HG03469 (cell line): ENCODE results near the gene NIF3L1.
A peak's percentile ranks its signal among the peaks of the same experiment; 100 is the strongest.
"Not testable (repeated sequence)": the region's sequence is repeated elsewhere in the genome, so short reads cannot be mapped to it uniquely, and the experiment has no call there.

ENCODE experiments used
- ATAC-seq: cut with Tn5 transposase; IDR thresholded peaks from one replicate; pipeline ENCODE4 v1.9.1; 2021; ENCODE audit warnings: mild to moderate bottlenecking, moderate library complexity, moderate number of reproducible peaks; ENCODE audit not compliant: unreplicated experiment

NIF3L1 gene

GRCh38 chr2:200871151-200871550 lies 18.0 kb upstream of the NIF3L1 start:
- ATAC-seq: no peak

- ATAC-seq: no peak
Observed at GRCh38 chr2:200873560-200873959, 15.6 kb upstream of the NIF3L1 start.

- no peak for ATAC-seq
Observed at GRCh38 chr2:200877443-200877842, 11.7 kb upstream of the NIF3L1 start.

DNA sequence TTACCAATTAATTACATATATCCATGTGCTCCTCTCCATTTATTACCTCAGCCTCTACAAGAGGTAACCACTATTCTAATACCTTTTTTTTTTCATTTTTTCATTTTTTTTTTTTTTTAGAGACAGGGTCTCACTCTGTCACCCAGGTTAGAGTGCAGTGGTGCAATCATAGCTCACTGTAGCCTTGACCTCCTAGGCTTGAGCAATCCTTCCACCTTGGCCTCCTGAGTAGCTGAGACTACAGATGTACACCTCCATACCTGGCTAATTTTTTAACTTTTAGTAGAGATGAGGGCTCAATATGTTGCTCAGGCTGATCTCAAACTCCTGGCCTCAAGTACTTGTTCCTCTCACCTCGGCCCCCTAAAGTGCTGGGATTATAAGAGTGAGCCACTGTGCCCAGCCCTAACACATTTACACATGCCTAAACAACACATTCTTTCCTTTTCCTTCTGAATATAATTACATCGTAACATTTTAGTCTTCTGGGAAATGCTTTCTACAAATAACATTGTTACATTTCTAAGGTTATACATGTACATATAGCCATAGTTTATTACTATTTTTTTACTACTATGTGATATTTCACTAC lies 10.8 kb upstream of the NIF3L1 start:
- ATAC-seq: no peak

DNA sequence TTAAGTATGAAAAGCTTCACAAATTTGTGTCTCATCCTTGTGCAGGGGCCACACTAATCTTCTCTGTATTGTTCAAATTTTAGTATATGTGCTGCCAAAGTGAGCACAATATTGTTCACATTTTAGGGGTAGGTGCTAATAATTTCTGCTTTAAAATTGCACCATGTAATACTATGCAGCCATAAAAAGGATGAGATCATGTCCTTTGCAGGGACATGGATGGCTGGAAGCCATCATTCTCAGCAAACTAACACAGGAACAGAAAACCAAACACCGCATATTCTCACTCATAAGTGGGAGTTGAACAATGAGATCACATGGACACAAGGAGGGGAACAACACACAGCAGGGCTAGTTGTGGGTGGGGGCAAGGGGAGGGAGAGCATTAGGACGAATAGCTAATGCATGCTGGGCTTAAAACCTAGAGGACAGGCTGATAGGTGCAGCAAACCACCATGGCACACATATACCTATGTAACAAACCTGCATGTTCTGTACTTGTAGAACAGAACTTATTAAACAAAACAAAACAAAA lies 7.4 kb upstream of the NIF3L1 start:
- not testable (repeated sequence) for ATAC-seq

DNA sequence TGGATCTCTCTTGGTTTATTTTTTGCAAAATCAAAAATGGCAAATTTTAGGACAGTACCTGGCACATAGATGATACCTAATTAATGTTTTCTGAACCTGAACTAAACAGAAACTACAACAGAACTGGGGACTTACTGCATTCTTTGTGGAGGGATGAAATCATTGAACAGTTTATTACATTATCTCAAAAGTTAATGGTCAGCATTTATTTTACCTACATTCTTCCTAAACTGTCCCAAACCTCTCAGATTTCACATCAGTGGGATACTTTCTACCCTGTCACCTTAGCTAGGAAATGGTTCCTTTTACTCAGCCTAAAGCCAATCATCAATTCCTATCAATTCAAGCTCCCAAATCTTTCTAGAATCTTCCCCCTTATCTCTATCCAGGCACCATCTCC lies 10.3 kb downstream of the NIF3L1 start:
- ATAC-seq: no peak

DNA sequence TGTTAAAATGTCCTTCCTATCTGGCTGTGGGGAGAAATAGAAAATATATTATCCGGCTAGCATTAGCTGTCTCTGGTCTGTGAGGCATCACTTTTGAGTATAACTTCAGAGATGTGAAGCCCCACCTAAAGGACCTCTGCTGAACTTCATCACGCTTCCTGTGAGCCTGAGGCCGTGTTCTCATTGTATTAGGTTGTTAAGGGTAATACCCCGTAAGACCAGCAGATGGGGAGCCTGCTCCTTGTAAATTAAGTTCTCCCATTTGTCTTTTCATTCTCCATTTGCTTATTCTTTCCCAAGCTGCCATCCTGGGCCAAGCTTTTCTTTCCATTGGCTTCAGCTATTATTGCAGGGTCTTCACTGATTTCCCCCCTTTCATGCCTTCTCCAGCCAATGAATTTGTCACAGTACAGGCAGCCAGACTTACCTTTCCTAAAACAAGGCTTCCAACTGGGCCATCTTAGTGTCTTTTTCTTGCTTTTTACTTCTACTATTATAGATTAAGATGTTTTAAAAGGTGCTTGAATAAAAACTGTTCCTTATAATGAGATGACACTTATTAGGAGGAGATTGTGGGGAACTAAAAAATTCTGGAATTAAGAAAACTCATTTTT lies 12.4 kb downstream of the NIF3L1 start:
- peak; percentile 92 for ATAC-seq

DNA sequence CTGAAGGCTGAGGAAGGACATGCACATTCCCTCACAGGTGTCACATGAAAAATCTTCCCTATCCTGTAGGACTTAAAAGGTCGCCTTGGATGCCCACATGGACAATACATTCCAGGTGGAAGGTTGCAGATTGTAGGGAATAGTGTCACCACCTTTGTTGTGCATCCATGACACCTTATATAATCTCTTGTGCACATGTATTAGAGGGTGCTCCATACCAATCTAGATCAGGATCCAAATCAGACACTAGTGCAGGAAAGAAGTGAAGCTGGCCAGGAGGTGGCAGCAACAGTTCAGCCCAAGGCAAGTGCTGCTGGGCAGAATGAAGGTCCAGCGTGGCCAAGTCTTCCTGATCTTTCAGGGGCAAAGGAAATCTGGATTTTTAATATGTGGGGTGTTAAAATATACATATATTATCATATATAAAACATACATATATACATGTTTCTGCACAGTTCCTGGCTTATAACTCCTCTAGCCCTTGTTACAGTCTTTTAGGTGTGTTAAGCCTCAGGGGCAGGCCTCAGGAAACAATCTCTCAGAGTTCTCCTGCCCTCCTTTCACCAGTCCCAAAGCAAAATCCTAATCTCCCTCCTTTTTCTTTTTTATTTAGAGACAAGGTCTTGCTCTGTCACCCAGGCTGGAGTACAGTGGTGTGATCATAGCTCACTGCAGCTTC lies 16.6 kb downstream of the NIF3L1 start:
- no peak for ATAC-seq

DNA sequence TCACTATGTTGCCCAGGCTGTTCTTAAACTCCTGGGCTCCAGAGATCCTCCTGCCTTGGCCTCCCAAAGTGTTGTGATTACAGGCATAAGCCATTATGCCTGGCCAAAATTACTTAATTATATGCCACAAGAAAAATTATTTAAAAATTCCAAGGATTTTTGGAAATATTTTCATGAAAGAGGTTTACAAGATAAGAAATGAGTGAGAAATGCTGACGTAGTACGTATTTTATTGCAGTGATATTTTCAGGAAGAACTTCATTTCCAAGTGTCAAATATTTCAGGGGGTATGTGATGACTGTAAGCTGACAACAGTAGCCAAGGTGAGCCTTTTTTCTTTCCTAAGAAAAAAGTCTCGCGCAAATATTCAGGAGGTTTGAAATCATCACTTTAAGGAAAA lies 20.8 kb downstream of the NIF3L1 start:
- ATAC-seq: no peak

GRCh38 chr2:200913654-200914053 lies 24.5 kb downstream of the NIF3L1 start:
- no peak for ATAC-seq

DNA sequence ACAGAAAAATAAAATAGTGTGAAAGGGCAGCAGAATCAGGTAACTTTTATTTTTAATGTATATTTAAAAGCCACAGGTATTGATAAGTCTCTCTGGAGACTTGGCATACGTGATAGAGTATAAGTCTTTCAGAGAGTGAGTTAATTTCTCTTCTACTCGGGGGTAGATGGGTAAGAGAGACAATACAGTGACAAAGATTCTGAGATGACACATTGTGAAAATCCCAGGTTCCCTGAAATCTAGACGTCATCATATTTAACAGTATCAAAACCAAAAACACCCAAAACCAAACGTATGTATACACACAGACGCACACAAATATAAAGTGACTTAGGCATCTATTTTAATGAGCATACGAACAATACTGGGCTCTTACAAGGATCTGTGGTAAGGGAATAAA lies 33.3 kb downstream of the NIF3L1 start:
- no peak for ATAC-seq

DNA sequence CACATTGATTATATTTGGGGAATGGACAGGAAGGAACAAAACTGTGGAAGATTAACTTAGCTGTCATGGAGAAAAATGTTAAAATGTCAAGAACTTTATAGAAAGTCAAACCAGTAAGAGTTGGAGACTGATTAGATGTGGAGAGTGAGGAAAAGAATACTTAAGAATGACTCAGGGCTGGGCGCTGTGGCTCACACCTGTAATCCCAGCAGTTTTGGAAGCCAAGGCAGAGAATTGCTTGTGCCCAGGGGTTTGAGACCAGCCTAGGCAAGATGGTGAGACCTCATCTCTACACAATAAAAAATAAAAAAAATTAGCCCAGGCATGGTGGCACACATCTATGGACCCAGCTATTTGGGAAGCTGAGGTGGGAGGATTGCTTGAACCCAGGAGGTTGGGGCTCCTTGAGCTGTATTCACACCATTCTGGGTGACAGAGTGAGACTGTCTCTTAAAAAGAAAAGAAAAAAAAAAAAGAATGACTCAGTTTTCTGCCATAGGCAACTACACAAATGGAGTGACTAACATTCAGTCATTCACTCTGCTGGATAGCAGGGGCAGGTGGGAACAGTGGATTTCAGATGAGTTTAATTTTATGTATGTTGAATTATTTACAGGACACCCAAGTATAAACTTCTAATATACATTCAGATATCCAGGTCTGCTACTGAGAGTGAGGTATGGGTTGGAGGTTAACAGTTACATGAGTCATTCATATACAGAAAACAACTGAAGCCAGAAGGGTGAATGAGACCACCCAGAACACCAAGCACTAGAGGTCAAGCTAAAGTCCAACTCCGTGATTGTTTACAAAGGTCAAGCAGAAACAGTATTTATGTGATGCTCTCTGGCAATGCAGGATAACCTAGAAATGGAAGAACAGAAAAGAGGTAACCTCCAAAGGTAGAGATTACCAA lies 40.4 kb downstream of the NIF3L1 start:
- no peak for ATAC-seq

DNA sequence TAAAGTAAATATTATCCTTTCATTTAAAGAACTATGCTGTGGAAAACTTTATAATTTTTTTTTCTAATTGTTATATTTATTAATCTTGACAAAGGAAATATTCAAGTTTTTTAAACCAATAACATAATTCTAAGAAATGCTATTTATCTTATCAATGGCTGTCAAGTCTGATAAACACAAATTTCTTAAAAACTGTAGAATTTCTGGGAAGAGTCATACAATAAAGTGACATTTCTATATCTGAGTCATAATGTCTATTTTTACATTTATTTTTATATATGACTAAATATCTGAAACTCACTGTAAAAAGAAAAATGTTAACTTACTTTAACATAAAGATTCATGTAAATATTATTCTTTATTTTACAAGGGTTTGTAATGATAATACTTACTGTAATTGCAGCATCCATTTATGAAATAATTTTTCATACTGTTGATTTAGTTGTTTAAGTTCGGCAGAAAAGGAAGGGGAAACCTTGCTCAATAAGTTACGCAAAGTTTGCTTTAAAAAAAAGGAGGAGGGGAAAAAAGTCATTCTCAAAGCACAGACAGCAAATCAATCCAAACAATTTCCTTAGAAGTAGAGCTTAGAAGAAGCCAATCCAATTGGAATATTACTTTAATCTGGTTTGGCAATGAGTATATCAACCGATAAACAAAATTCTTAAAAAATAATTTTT lies 41.9 kb downstream of the NIF3L1 start:
- no peak for ATAC-seq

DNA sequence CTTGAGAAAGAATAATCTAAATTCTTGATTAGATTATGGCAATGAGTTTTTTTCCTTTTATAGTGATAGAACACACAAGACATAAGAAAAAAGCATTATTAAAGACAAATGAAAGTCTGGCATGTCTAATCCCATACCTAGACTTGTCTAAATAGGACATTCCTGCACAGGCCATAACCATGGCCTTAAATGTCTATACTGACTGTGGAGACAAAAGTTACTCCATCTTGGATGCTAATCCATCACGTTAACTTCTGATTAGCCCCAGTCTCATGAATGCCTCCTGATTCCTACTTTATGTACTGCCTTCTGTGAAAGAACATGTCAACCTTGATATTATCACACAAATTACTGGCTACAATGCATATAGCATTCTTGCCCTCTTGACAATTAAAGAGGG lies 50.7 kb downstream of the NIF3L1 start:
- no peak for ATAC-seq

DNA sequence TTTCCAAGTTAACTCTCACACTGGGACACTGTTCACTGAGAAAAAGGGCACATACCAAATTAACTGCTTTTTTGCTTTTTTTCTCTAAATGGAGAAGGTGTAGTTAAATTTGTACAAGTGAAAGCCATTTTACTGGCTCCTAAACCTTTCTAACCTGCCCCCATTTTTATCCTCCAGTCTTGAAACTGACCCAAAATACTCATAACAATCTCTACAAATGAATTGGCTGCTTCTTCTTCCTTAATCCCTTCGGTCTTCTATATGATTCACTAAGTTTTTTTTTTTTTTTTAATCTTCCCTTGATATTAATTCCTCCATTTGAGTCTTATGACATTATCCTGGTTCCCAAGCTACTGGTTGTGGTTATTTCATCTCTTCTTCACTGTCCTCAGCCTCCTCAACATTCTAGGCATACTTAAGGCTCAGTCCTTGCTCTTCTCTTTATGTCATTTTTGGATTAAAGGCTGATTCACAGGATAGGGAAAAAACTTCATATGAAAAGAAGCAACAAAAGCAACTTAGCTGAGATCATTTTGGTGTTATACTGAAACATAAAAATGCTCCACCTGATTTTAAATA lies 54.4 kb downstream of the NIF3L1 start:
- ATAC-seq: no peak

DNA sequence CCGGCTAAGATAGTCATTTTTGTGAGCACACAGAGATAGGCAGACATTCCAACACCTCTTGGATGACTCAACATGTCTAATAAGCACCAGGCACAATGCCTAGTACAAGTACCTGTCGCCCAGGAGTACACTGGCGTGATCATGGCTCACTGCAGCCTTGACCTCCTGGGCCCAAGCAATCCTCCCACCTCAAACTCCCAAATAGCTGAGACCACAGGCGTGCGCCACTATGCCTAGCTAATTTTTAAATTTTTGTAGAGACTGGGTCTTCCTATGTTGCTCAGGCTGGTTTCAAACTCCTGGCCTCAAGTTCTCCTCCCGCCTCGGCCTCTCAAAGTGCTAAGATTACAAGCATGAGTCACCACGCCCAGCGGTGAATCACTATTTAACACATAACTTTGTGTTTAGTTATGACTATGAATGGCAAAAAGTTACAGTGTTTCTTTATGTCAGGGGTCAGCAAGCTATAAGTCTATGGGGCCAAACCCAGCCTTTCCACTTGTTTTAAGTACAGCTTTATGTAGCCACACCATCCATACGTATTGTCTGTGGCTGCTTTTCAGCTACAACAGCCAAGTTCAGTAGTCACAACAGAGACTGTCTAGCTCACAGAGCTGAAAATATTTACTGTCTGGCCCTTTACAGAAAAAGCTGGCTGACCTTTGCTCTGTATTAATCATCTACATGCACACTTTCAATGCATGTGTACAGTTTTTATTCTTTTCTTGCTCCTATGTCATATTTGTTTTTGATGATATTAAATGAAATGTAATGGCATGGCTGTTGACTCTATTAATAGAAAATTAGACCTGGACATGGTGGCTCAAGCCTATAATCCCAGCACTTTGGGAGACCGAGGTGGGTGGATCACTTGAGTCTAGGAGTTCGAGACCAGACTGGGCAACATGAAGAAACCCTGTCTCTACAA lies 55.6 kb downstream of the NIF3L1 start:
- no peak for ATAC-seq

DNA sequence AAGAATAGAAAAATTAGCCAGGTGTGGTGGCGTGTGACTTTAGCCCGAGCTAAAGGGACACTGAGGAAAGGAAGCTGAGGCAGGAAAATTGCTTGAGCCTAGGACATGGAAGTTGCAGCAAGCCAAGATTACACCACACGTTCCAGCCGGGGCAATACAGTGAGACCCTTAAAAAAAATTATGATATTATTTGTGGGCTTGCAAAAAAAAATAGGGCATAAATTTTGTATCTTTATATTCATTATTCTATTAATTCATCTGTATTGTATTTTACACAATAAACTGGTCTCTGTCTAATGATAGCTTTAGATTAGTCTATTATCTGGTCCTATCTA lies 56.2 kb downstream of the NIF3L1 start:
- no peak for ATAC-seq

DNA sequence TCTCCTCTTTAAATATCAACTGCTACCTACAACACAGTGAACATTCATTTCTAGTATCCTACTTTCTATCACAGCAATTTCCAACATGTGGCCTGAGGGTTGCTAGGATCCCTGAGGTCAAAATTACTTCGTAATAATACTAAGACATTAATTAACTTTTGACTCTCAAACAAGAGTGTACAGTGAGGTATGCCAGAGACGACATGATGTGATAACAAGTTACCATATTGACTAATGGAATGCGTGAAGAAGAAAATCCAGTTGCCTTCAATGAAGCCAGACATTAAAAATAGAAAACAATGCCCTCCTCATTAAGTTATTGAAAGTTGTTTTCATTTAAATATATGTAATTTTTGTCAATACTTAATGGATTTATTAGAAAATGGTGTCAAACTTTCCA lies 61.2 kb downstream of the NIF3L1 start:
- no peak for ATAC-seq
